GM04503 (cell line): ENCODE results near the gene RNFT2.

Source experiments
- DNase-seq: peaks from one replicate; pipeline ENCODE4 v3.0.0-alpha.2; 2012; ENCODE audit warnings: low read depth

Gene RNFT2

DNA sequence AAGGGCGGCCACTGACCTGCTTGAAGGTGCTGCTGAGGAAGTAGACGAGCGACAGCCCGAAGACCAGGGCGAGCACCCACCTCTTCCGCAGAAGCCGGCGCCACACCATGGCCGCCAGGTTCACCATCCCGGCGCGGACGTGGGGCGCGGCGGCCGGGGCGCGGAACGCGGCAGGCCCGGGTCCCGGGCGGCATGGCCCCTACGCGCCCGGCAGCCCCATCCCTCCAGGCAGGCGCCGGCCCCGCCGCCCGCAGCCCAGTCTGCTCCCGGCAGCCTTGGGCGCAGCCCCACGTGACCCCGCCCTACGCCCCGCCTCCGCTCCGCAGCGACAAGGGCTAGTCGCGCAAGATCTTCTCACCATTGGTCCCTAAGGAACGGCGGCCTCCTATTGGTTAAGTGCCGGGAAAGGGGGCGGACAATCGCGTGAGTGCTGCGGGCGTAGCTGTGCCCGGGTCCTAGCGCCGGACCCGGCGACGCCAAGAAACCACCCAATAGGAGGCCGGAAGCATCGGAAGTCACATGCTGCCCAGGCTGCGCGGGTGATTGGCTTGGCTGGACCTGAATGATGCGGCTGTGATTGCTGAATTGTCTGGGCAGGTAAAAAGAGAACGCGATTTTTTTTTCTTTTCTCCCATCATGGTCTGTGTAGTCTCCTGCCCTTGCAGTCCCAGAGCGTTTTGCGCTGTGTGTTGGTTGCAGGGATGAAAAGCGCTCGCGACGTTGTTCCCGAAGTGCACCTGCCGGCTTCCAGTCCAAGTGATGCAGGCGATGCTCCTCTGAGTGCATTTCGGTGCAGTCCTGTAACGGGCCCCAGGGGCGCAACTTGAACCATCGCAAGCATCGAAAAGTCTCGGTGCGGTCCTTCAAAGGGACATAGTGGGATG is at the start of gene RNFT2, which contains the start of gene SPRING1:
Gene RNFT2, plus strand, starts transcription at position 542 of the 884 bp plus-strand sequence. CDS start 2,183 bp downstream, outside the sequence.
Gene SPRING1, minus strand, starts transcription at position 296 of the 884 bp plus-strand sequence. Its CDS starts 169 bp downstream, at position 127.
- DNase-seq: peak; percentile 94

GRCh38 chr12:116689521-116689920 is 48.6 kb upstream of the RNFT2 start:
- DNase-seq: no peak

DNA sequence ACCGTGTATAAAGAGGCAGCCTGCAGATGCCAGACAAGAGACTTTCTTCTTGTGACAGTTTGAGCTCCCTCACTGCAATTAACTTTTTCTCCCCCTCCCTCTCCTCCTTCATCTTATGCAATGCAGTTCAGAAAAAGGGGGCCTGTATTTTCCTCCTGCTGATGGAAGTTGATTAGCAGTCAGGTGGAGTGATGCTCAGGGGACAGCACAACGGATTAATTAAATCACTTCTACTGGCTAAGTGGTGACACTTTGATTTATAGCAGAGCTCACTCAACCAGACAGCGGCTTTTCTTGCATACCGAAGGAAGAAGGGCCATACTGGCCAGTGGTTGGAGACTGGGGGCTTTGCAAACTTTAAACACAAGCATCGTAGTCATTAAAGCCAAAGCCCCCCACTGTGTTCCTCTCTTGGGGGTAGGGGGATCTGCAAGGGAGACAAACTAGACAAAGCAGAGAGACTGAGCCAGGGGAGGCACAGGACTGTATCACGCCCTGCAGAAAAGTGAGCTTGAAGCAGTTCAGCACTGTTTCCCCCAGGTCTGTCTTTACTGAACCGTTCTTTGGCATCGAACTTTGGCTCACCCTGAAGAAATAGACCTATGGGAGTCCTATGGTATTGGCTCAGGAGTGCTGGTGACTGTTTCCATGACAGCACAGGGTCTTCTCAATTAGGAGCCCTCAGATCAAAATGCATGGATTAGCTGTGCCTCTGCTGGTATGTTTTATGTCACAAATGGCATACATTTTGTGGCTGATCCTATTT is 48.0 kb upstream of the RNFT2 start:
- no peak for DNase-seq

DNA sequence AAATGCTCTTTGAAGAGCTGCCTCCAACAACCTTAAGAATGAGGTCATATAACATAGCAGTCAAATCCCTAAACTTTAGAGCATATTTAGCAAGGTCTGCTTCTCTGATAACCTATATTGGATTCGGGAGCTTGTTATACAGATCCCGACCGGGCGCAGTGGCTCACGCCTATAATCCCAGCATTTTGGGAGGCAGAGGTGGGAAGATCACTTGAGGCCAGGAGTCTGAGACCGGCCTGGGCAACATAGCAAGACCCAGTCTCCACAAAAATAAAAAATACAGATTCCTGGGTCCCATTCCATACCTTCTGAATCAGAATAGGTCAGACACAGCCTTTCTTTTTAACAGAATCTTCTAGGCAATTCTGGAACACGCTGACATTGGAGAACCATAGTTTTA is 46.9 kb upstream of the RNFT2 start:
- no peak for DNase-seq

- DNase-seq: no peak
Measured at GRCh38 chr12:116691636-116692035, 46.5 kb upstream of the RNFT2 start.

- no peak for DNase-seq
Measured at GRCh38 chr12:116692605-116693004, 45.5 kb upstream of the RNFT2 start.

DNA sequence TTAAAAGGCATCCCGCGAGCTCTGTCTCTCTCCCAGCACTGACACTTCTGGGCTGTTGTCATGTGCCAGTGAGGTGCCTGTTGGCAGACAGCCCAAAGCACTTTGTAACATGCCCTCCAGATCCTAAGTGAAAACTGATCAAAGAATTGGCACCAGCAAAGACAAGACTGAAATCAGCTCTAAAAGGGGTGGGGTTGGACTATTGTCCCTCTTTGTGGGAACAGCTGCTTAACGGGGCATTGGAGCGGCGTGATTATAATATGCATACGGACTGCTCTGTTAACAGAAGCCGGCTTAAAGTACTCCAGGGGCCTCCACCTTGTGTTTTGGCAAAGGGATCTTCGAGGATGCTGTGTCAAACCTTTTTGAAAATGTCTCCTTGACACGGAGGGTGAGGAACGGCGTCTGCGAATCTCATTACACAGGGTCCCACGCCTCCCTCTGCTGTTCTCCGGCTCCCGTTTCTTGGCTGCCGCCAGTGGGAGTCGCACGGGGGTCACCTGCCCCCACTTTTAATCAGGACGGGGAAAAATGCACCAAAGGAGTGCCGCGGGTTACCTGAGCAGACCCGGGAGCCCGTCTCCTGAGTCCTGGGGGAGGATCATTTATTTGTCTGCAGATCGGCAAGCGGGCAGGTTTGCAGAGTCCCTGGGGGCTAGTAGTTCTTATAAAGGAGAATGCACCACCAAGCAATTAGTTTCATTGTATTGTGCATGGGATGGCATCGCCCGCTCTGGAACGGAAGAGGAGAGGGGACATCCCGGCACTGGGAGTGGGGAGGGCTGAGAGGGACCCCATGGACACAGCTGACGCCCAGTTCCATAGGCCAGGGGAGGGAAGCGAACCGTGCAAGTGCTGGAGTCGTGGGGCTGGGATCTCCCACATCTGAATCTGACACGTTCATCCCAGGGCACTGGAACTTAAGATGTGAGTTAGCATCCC is 44.6 kb upstream of the RNFT2 start:
- DNase-seq: no peak

GRCh38 chr12:116694653-116695463 is 43.3 kb upstream of the RNFT2 start:
- no peak for DNase-seq

DNA sequence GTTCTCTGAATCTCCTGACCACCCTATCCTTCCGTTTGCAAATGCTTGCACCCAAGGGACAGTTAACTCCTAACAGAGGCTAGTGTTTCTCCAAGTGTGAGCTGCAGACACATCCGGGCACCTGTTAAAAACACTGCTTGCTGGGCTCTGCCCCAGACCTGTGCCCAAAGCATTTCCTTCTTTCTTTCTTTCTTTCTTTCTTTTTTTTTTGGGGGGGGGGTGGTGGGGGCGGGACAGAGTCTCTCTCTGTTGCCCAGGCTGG is 42.7 kb upstream of the RNFT2 start:
- DNase-seq: no peak

GRCh38 chr12:116697305-116697704 is 40.8 kb upstream of the RNFT2 start:
- DNase-seq: no peak

DNA sequence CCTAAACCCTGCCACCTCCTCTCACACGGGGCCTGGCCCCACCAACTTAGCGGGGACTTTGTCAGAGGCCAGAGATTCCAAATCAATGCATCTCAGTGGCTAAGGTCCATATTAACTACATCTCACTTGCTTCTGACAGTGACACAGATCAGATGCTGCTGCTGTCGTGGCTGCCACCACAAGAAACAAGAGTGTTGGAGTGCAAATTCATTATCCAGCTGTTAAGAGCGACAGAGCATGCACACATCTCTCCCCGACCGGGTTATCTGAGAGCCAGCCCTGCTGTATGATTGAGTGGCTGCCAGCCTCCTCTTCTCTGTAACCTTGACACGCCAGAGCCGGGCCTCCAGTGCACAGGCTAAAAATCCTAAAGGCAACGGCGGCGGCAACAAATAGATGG is 40.4 kb upstream of the RNFT2 start:
- no peak for DNase-seq

GRCh38 chr12:116698116-116698515 is 40.0 kb upstream of the RNFT2 start:
- DNase-seq: no peak

DNA sequence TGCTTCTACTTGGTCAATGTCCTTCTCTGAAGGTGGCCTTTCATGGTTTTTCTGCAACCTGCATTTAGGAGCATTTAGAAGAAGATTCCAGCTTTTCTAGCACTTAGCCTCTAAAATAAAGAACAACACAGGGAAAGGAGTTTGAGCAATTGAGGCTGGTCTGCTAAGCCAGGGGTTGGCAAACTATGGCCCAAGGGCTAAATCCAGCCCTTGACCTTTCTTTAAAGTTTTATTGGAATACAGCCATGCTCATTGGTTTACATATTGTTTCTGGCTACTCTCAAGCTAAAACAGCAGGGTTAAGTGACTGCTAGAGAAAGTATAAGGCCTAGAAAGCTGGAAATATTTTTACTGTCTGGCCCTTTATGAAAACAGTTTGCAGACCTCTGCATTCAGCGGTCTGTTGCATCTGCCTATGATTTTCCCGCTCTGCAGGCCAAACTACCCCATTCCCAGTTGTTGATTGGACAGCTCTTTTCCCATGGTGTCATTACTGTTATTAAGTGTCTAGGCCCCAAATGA is 39.5 kb upstream of the RNFT2 start:
- no peak for DNase-seq

DNA sequence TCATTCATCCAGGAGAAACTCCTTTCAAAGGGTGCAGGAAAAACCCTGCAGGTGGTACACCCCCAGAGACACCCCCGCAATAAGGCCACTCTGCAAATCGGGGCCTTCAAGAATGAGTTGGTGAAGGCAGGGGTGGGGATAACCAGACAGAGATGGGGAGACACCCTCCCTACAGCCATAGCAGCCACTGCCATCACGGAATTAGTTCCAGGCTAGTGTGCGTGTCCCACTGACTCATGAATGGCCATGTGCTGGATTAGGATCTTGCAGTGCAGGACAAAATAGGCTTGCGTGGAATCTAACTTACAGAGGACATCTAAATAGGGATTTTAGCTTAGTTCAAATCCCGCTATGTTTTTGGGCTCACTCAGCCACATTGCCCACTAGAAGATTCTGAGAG is 38.0 kb upstream of the RNFT2 start:
- DNase-seq: no peak

DNA sequence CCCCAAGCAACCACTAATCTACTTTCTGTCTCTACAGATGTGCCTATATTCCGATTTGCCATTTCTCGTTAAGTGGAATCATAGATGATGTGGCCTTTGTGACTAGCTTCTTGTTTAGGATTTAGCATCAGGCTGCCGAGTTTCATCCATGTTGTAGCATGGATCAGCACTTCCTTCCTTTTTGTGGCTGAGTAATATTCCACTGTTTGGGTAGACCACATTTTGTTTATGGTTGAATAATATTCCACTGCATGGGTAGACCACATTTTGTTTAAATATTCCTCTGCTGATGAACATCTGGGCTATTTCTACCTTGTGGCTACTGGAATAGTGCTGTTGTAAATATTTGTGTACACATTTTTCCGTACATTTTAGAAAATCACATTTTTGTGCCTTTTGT is 36.7 kb upstream of the RNFT2 start:
- no peak for DNase-seq

- DNase-seq: no peak
Measured at GRCh38 chr12:116703214-116703795, 34.8 kb upstream of the RNFT2 start.

DNA sequence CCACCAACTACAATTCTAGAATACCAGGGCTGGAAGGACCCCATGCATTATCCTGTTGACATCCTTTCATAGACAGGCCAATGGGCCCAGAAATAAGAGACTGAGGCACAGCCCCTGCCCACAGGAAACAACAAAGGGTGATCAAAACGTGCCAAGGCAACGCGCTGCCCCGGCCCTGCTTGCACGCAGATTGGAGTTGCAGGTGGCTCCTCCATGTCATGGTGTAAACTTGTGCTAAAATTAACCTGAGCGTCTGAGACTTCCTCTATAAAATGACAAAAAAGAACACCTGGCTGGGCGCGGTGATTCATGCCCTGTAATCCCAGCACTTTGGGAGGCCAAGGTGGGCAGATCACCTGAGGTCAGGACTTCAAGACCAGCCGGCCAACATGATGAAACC is 30.4 kb upstream of the RNFT2 start:
- DNase-seq: no peak

DNA sequence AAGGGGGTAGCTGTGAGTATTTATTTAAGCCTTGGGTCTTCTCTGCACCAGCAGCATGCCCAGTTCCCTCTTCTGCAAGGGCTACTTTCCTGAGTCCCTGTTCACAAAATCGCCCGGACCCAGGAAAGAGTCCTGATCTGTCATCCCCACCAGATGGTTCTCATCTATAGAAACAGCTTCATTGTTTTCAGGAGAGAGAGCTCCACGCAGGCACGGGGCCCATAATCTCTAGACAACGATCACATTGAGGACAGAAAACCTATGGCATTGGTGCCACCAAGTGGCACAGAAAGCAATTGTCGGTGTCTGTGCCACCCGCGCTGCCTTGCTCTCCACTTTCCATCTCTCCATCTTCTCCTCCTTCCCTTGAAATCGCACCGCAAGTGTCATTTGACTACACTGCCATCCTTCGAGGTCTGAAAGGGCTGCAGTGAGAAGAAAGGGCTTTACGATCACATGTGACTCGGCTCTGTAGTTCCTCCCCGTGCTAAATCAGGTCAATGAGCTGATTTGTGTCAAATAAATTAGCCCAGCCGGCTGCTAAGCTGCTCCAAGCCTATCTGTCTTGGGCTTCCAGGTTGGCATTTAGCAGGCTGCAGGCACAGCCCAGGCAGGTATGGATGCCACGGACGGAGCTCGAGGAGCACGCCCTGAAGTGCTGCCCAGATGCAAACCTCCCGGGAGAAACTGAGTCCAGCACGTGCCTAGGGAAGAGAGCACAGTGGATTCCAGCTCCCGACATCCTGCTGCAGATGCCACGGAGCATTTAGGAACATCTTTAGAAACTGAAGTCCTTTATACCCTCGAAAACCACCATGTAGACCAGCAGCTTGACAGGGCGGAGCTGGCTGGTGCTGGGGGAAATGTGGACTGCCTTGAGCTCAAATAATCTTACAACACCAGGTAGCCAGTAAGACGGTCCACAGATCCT is 29.0 kb upstream of the RNFT2 start:
- no peak for DNase-seq

DNA sequence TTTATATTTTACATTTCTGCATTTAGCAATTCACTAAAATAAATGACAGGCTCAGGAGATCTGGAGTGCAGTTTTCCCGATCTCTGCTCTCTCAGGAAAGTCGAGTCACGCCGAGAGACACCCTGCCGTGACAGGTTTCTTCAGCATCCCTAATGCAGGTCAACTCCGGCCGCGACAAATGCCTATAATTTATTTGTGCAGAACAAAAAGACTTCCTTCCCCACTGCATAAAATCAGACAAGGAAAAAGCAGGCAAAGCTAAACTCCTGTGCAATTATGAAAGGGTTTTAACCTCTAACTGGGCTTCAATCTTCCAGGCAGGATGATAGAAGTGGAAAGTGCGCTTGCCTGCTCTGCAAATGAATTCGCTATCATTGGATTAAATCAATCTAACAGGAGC is 28.3 kb upstream of the RNFT2 start:
- no peak for DNase-seq
